ENCODE measurements around the gene SIGMAR1.

DNA sequence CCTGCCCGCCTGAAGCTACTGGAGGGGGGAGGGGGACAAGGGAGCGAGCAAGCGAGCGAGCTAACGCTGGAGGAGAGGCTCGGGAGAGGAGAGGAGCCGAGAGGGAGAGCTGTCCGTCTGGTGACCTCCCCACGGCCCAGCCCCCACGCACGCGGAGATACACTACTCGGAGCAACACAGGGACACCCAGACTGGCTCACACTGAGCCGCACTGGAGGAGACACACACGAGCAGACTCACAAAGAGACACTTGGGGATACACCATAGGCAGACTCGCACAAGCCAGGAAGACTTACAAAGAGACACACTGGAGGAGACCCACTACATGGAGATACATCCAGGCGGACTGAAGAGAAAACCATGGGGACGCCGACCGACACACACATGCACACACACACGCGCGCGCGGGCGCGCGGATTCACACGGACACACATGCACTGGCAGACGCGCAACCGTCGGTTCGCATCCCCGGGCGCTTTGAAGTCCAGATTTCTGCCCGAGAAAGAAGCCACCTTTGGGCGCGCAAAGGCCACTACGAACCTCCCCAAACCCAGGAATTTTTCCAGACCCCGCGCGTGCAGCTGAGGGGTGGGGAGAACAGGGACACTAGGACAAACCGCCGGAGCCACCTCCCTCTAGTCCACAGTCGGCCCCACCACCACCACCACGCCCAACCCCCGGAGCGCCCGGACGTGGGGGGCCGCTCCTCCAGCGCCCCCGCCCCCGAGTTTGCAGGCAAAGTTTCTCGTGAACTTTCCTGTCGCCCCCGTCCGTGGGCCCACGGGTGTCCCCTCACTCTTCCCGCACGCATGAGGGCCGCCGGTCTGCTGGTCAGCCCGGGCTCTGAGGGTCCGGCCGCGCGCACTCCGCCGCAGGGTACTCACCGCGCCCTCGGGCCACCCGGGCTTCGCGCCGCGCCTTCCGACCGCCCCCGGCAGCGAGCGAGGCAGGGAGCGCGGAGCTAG, 48.6 kb downstream of the SIGMAR1 start:
- TF ChIP-seq, protein P1, sequence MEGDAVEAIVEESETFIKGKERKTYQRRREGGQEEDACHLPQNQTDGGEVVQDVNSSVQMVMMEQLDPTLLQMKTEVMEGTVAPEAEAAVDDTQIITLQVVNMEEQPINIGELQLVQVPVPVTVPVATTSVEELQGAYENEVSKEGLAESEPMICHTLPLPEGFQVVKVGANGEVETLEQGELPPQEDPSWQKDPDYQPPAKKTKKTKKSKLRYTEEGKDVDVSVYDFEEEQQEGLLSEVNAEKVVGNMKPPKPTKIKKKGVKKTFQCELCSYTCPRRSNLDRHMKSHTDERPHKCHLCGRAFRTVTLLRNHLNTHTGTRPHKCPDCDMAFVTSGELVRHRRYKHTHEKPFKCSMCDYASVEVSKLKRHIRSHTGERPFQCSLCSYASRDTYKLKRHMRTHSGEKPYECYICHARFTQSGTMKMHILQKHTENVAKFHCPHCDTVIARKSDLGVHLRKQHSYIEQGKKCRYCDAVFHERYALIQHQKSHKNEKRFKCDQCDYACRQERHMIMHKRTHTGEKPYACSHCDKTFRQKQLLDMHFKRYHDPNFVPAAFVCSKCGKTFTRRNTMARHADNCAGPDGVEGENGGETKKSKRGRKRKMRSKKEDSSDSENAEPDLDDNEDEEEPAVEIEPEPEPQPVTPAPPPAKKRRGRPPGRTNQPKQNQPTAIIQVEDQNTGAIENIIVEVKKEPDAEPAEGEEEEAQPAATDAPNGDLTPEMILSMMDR (IDR thresholded peaks at IDR 0.05): no peak
- TF ChIP-seq POLR2A (IDR thresholded peaks at IDR 0.05): no peak
